Stimulated activated effector memory CD8-positive, alpha-beta T cell treated with anti-CD3 and anti-CD28 coated beads, Interleukin-12 subunit alpha, Interleukin-12 subunit beta, amount 100 ng/mL, for 72 hours (primary cell): ENCODE measurements around the gene ARL4A.

Source experiments
- ATAC-seq: fragments of 150-1000 bp; cut with Tn5 transposase; 2 replicates; pipeline ENCODE4 v1.10.0; 2021
- DNase-seq, 2 donors: peaks; one replicate each; pipeline ENCODE4 v3.0.0; 2021 to 2022; ENCODE audit warnings: low spot score in 2 of 2
- H3K27ac Mint-ChIP-seq: one replicate; pipeline ENCODE4 v1.8.0; 2022; ENCODE audit warnings: mild to moderate bottlenecking, mixed read lengths
- H3K36me3 Mint-ChIP-seq: one replicate; pipeline ENCODE4 v1.8.0; 2022; ENCODE audit warnings: mild to moderate bottlenecking, mixed read lengths
- H3K4me1 Mint-ChIP-seq: one replicate; pipeline ENCODE4 v1.8.0; 2022; ENCODE audit warnings: mixed read lengths
- H3K4me3 Mint-ChIP-seq: one replicate; pipeline ENCODE4 v1.8.0; 2022; ENCODE audit warnings: mild to moderate bottlenecking, mixed read lengths
- H3K9me3 Mint-ChIP-seq: one replicate; pipeline ENCODE4 v1.8.0; 2022; ENCODE audit warnings: mixed read lengths

ARL4A gene

DNA sequence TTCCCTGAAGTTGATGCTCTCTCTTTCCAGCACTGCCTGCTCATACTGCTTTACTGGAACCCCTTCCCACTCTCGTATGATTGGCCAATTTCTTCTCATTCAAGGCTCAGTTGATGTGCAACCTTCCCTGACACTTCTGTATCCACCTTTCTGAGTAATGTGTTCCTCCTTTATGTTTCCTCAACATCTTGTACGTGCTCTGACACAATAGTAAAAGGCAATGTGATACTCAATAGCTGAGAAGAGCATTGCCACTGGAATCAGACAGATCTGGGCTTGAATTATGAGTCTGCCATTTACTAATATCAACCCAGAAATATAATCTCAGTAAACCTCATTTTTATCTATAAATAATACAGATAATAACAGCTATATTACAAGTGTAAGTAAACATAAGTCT is 34.7 kb downstream of the ARL4A start:
- H3K27ac Mint-ChIP-seq, result peak overlapping the region; percentile 22
- peaks cover 28% of the 10 kb centered on the region for H3K4me1 Mint-ChIP-seq
- H3K4me3 Mint-ChIP-seq, result no peak overlapping the region
- DNase-seq (no peak), ATAC-seq (no peak)
- H3K9me3 Mint-ChIP-seq, result no peaks in the 10 kb centered on the region
- no peaks in the 10 kb centered on the region for H3K36me3 Mint-ChIP-seq

DNA sequence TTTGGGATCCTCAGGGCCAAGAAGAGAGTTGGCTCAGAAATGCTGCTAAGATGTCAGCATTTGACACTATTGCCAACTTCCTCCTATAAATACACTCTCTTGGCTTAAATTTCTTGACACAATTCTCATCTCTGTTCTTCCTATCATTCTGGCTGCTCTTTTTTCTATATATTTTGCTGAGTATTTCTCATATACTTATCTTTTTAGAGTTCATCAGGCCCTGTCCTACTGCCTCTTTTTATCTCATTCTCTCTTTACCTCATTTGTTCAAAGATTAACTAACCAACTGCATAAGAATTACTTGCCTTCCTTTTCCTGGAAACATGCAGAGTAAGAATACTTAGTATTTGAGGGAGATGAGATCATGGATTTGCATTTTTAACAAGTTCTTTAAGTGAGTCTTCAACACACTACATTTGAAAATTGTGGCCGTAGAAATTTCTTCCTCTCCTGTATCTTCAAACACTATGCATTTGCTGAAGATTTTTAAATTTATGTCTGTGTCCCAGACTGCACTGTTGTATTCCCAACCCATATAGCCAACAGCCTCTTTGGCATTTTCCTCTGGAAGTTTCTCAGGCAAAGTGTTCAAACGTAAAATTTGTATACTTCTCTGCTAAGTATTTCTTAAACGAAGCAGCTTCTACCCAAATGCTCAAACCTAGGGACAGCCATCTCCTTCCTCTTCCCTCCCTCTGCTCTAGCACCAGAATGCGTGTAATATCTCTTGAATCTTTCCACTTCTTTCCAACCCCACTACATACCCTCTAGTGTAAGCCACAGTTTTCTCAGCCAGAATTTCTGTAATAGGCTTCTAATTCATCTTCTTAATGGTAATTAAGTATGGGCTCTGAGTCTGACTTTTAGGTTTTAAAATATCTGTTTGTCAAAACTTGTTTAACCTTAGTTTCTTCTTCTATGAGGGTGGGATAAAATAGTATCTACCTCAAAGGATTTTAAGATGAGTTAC is 35.5 kb downstream of the ARL4A start:
- H3K9me3 Mint-ChIP-seq, result no peaks in the 10 kb centered on the region
- H3K4me1 Mint-ChIP-seq, result peaks cover 28% of the 10 kb centered on the region
- ATAC-seq (peak; percentile 80), DNase-seq (no peak)
- H3K27ac Mint-ChIP-seq, result peak overlapping the region; percentile 22
- no peaks in the 10 kb centered on the region for H3K36me3 Mint-ChIP-seq
- H3K4me3 Mint-ChIP-seq, result no peak overlapping the region

DNA sequence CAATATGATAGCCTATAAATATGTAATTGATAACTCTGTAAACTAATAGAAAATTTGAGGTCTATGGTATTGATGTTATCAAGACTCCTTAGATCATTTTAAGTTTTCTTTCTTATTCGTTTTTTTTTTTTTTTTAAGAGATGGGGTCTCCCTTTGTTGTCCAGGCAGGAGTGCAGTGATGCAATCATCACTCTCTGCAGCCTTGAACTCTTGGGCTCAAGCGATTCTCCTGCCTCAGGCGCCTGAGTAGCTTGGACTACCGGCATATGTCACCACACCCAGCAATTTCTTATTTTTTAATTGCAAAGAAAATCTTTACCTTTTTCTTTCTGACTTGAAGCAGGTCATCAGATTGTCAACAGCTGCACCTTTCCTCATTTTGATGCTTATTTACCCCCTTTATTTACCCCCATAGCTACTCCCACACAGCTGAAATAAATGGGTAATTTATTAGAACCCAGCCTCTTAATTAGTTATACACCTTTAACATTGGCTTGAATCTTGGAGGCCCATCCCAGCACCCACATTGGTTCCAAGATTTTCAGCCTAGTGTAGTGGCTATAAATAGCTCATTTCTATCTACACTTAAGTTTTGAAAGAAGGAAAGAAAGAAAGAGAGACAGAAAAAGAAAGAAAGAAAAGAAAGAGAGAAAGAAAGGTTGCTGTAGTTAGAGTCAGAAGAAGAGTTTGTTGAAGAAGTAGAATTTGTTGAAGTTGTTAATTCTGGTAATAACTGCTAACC is 38.3 kb downstream of the ARL4A start:
- no peak for DNase-seq
- no peaks in the 10 kb centered on the region for H3K36me3 Mint-ChIP-seq
- H3K9me3 Mint-ChIP-seq, result no peaks in the 10 kb centered on the region
- no peak overlapping the region for H3K27ac Mint-ChIP-seq
- no peak for ATAC-seq
- no peak overlapping the region for H3K4me3 Mint-ChIP-seq
- peaks cover 26% of the 10 kb centered on the region for H3K4me1 Mint-ChIP-seq

DNA sequence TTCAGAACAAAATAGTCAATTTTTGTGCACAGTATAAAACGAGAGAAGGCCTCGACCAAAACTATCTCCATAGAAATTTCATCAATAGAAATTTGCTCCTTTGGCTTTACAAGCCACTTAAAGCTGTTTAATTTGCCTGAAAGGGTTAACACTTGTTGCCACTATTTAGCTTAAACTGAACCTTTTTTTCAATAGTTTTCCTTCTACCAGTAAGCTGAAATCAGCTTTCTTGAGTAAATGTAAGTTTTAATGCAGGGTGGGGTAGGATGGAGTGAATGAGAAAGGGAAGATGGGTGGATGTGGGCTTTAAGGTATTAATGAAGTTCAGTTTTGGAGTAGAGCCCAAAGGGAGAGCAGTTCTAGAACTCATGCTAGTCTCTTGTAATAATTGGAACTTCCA is 39.5 kb downstream of the ARL4A start:
- ATAC-seq (no peak), DNase-seq (no peak)
- Mint-ChIP-seq H3K27ac (no peak overlapping the region), H3K9me3 (no peaks in the 10 kb centered on the region), H3K36me3 (no peaks in the 10 kb centered on the region), H3K4me1 (peaks cover 32% of the 10 kb centered on the region), H3K4me3 (no peak overlapping the region)

DNA sequence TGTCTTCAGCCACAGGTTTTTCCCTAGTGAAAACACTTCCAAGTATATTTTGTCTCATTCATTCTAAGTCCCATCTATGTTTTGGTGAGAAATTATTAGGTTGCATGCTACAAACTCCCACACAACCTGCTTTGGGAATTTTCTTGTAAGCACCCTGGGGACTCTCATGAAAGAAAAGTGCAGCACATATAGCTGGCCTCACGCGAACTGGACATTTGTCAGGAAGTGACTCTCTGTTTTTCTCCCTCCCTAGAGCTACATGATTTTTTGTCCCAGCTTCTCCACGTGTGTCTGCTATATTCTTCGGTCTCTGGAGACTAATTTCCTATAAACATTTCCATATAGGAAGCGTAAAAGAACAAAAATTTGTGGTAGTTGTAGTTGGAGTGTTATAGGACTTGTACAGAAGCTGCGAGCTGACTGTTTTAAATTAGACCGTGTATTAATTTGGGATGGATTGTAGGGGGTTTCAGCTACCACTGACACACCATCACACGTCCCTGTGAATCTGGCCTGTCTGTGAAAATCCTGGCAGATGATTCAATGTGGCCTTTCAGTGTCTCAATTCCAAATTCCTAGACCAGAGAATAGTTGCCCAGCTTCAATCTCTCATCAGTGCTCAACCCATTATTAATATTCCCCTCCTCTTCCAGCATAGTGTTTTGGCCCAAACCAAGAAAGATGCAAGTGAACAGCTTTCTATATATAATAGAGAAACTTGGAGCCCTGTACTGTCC is 40.2 kb downstream of the ARL4A start:
- no peak for ATAC-seq
- peaks cover 26% of the 10 kb centered on the region for H3K4me1 Mint-ChIP-seq
- H3K27ac Mint-ChIP-seq, result no peak overlapping the region
- H3K4me3 Mint-ChIP-seq, result no peak overlapping the region
- no peaks in the 10 kb centered on the region for H3K9me3 Mint-ChIP-seq
- no peak for DNase-seq
- H3K36me3 Mint-ChIP-seq, result no peaks in the 10 kb centered on the region

DNA sequence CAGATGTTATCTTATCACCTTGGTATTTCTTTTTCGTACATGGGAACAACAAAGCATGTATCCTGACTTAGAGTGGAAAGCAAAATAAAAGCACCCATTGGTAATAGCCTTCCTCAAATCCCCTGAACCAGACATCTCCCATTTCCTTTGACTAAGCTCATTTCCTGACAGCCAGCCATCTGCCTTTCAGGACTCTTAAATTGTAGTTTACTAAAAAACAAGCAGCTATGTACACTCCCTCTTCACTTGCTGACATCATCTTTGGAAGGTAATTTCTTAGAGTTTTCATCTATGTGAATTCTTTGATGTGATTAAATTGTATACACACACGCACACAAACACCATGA is 40.7 kb downstream of the ARL4A start:
- DNase-seq, result no peak
- H3K36me3 Mint-ChIP-seq, result no peaks in the 10 kb centered on the region

DNA sequence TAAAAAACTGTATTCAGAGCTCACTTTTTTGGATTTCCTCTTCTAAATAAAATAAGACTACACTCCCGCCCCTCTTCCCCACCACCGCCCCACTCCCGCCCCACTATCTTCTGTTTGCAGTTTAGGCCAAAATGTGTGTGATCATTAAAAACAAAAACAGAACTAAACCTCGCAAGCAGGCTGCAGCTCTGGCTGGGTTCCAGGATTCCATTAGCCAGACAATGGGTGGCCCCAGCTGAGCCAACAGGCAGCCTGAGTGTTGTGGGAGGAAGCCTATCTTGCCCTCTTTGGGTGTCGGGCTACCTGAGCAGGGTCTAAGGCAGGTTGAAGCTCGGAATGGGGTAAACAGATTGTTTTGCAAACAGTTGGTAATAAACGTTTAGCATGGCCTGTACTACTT is 41.7 kb downstream of the ARL4A start:
- Mint-ChIP-seq H3K9me3 (no peaks in the 10 kb centered on the region), H3K4me3 (no peak overlapping the region), H3K4me1 (peaks cover 17% of the 10 kb centered on the region), H3K27ac (no peak overlapping the region), H3K36me3 (no peaks in the 10 kb centered on the region)
- ATAC-seq (no peak), DNase-seq (no peak)

More for the DNA sequence above, 40.7 kb downstream of the ARL4A start:
- no peak for ATAC-seq
- Mint-ChIP-seq H3K9me3 (no peaks in the 10 kb centered on the region), H3K27ac (no peak overlapping the region), H3K4me3 (no peak overlapping the region), H3K4me1 (peaks cover 20% of the 10 kb centered on the region)

DNA sequence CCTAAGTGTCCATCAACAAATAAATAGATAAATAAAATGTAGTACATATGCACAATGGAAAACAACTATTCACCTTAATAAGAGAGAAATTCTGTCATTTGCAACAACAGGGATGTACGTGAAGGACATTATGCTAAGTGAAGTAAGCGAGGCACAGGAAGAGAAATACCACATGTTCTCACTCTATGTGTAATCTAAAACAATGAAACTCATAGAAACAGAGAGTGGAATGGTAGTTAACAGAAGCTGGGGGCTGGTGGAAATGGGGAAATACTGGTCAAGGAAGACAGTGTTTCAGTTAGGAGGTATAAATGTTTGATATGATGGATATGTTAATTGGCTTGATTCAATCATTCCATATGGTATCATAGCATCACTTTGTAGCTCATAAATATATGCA is 43.1 kb downstream of the ARL4A start:
- ATAC-seq, result peak; percentile 85
- H3K4me1 Mint-ChIP-seq, result peaks cover 17% of the 10 kb centered on the region
- H3K36me3 Mint-ChIP-seq, result no peaks in the 10 kb centered on the region
- H3K9me3 Mint-ChIP-seq, result no peaks in the 10 kb centered on the region
- no peak overlapping the region for H3K4me3 Mint-ChIP-seq
- no peak for DNase-seq
- no peak overlapping the region for H3K27ac Mint-ChIP-seq

DNA sequence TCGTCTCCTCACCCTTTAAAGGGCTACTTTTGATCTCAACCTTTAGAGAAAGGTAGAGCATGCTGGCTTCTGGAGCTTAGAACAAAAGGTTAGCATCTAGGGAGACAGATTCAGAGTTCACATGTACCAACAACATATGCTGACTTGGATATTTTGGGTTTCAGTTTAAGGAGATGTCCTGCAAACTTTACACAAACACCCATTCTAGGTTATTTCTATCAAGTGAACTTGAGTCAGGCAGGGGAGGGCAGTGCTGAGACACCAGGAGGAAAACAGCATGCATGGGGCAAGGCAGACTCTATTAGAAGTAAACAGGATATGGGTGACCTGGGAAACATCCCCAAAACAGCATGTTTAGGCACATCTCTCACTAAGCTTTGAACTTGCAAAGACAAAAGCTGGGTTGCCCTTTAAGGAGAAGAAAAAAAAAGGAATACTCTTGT is 43.8 kb downstream of the ARL4A start:
- Mint-ChIP-seq H3K9me3 (no peaks in the 10 kb centered on the region), H3K4me3 (no peak overlapping the region), H3K4me1 (peaks cover 17% of the 10 kb centered on the region), H3K27ac (no peak overlapping the region), H3K36me3 (no peaks in the 10 kb centered on the region)
- no peak for DNase-seq
- ATAC-seq, result peak; percentile 55

DNA sequence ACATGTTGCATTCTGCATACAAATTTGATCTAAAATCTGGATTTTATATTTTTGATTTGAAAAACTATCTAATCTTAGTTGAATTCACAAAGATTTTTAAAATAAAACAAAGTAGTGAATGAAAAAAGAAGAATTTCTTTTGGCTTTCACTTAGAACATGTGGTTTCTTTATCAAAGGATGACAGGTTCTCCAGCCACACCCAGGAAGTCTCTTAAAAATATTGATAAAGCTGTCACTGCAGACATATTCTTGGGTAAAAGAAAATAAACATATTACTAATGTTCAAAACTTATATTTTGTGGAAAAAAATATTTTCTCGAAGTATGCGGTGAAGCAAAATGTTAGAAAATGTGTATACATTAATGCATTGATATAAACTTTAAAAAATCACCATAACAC is 44.3 kb downstream of the ARL4A start:
- no peak for DNase-seq
- Mint-ChIP-seq H3K4me1 (peaks cover 17% of the 10 kb centered on the region), H3K9me3 (no peaks in the 10 kb centered on the region), H3K4me3 (no peak overlapping the region), H3K27ac (no peak overlapping the region), H3K36me3 (no peaks in the 10 kb centered on the region)
- no peak for ATAC-seq

DNA sequence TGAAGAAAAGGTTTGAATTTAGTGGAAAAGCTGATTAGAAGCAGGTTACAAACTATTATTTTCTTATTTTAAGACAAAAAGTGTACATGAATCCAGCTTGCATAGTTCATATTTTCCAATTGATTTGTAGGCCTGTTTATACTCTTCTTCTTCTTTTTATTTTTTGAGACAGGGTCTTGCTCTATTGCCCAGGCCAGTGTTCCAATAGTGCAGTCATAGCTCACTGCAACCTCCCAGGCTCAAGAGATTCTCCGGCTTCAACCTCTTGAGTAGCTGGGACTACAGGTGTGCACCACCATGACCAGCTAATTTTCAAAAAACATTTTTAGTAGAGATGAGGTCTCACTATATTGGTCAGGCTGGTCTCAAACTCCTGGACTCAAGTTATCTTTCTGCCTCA is 45.0 kb downstream of the ARL4A start:
- Mint-ChIP-seq H3K27ac (no peak overlapping the region), H3K4me3 (no peak overlapping the region), H3K36me3 (no peaks in the 10 kb centered on the region), H3K4me1 (peaks cover 17% of the 10 kb centered on the region), H3K9me3 (no peaks in the 10 kb centered on the region)
- DNase-seq (no peak), ATAC-seq (no peak)

DNA sequence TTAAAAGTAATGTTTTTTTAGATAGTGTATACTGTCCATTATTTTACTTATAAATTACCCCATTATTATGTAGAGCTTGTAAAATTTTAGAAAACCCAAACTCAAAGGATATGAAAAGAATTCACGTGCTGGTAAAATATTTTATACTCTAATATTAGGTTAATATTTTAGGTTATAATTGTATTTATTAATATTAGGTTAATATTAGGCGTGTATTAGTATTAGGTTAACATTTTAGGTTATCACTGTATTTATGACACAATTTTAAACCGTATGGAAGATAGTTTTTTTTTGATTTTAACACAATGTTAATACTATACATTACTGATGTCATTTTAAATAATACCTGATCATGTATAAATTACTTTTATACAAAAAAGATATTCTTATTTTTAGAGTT is 48.5 kb downstream of the ARL4A start:
- H3K4me3 Mint-ChIP-seq, result no peak overlapping the region
- ATAC-seq, result no peak

DNA sequence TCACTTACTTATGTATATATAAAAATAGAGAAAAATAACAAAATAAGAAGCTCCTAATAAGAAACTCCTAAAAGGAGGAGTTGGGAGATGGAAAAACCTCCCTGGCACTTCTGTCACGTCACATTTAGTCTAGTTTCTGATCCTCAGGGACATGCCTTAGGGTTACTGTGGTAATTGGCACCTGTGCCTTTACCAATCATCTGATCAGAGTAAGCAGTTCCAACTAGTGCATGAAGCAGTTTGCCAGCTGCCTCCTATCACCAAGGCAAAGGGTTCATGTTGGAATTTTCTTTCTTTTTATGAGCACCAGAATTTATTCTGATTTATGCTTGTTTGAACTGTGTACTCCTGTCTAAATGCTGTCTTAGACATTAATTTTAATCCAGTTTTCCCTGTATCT is 49.9 kb downstream of the ARL4A start:
- DNase-seq (no peak), ATAC-seq (no peak)
- H3K9me3 Mint-ChIP-seq, result no peaks in the 10 kb centered on the region
- H3K4me3 Mint-ChIP-seq, result no peak overlapping the region
- no peaks in the 10 kb centered on the region for H3K4me1 Mint-ChIP-seq
- H3K36me3 Mint-ChIP-seq, result no peaks in the 10 kb centered on the region
- H3K27ac Mint-ChIP-seq, result no peak overlapping the region

More for the DNA sequence above, 48.5 kb downstream of the ARL4A start:
- Mint-ChIP-seq H3K4me1 (peaks cover 6% of the 10 kb centered on the region), H3K9me3 (no peaks in the 10 kb centered on the region), H3K27ac (no peak overlapping the region), H3K36me3 (no peaks in the 10 kb centered on the region)
- no peak for DNase-seq

DNA sequence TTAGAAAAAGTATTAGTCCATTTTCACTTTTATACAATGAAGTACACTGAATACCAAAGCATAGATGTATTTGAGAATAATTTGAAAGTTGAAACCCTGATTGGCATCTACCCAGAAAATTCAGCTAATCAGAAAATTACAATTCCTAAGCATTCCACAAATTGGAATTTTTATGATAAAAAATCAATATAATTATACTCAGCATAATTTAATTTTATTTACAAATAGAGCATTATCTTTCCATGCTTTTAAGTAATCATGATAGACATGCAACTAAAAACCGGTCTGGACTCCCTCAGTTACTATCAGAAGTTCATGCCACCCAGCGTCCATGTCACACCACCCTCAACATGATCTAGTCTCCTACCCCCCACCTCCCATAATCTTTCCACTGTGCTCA is 50.4 kb downstream of the ARL4A start:
- no peak overlapping the region for H3K4me3 Mint-ChIP-seq
- H3K36me3 Mint-ChIP-seq, result no peaks in the 10 kb centered on the region
- no peaks in the 10 kb centered on the region for H3K4me1 Mint-ChIP-seq

DNA sequence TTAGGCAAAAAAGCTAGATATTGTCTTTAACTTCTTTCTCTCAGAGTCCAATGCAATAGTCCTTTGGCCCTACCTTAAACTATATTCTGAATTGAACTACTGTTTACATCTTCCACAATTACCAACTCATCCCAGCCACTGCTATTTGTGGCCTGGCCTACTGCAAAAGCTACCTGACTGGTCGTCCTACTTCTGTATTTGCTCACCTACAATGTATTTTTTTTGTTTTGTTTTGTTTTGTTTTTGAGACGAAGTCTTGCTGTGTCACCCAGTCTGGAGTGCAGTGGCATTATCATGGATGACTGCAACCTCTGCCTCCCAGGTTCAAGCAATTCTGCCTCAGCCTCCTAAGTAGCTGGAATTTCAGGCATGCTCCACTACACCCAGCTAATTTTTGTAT is 51.2 kb downstream of the ARL4A start:
- no peaks in the 10 kb centered on the region for H3K4me1 Mint-ChIP-seq
- no peaks in the 10 kb centered on the region for H3K36me3 Mint-ChIP-seq
- ATAC-seq, result no peak
- H3K9me3 Mint-ChIP-seq, result no peaks in the 10 kb centered on the region
- DNase-seq, result no peak
- H3K4me3 Mint-ChIP-seq, result no peak overlapping the region
- H3K27ac Mint-ChIP-seq, result no peak overlapping the region

More for the DNA sequence above, 50.4 kb downstream of the ARL4A start:
- DNase-seq (no peak), ATAC-seq (no peak)
- no peak overlapping the region for H3K27ac Mint-ChIP-seq
- H3K9me3 Mint-ChIP-seq, result no peaks in the 10 kb centered on the region
